Astrocyte of the hippocampus (primary cell): ENCODE measurements around the gene RHOC.
A peak's percentile ranks its signal among the peaks of the same experiment; 100 is the strongest.
"Not testable (repeated sequence)": the region's sequence is repeated elsewhere in the genome, so short reads cannot be mapped to it uniquely, and the experiment has no call there.

Experiments used
- DNase-seq: peaks from one replicate; pipeline ENCODE4 v3.0.0; 2011; ENCODE audit warnings: low read depth, low spot score

RHOC gene

GRCh38 chr1:112706505-112707220 lies at the start of gene RHOC:
Gene RHOC (minus strand): TSS chr1:112707127. CDS start chr1:112703799, 3,328 bp downstream.
- DNase-seq: peak; percentile 89

- DNase-seq: no peak
Measured at GRCh38 chr1:112754116-112754628, 47.2 kb upstream of the RHOC start.

GRCh38 chr1:112748396-112748795 lies 41.5 kb upstream of the RHOC start:
- DNase-seq: no peak

- peak; percentile 70 for DNase-seq
Measured at GRCh38 chr1:112744009-112744578, 37.2 kb upstream of the RHOC start.

GRCh38 chr1:112743174-112744008 lies 36.5 kb upstream of the RHOC start:
- peak; percentile 11 for DNase-seq

GRCh38 chr1:112737573-112737972 lies 30.6 kb upstream of the RHOC start:
- no peak for DNase-seq

GRCh38 chr1:112735752-112736151 lies 28.8 kb upstream of the RHOC start:
- DNase-seq: peak; percentile 63

- DNase-seq: no peak
Measured at GRCh38 chr1:112731451-112731850, 24.5 kb upstream of the RHOC start.

GRCh38 chr1:112729909-112730308 lies 23.0 kb upstream of the RHOC start:
- DNase-seq: no peak

GRCh38 chr1:112729011-112729410 lies 22.1 kb upstream of the RHOC start:
- not testable (repeated sequence) for DNase-seq

- DNase-seq: not testable (repeated sequence)
Measured at GRCh38 chr1:112728306-112728971, 21.5 kb upstream of the RHOC start.

- DNase-seq: no peak
Measured at GRCh38 chr1:112727716-112728115, 20.8 kb upstream of the RHOC start.

- DNase-seq: not testable (repeated sequence)
Measured at GRCh38 chr1:112724240-112724639, 17.3 kb upstream of the RHOC start.

GRCh38 chr1:112723511-112723839 lies 16.5 kb upstream of the RHOC start:
- DNase-seq: no peak

- DNase-seq: peak; percentile 28
Measured at GRCh38 chr1:112722601-112723510, 15.9 kb upstream of the RHOC start.

GRCh38 chr1:112721966-112722524 lies 15.1 kb upstream of the RHOC start:
- DNase-seq: no peak

- not testable (repeated sequence) for DNase-seq
Measured at GRCh38 chr1:112721294-112721693, 14.4 kb upstream of the RHOC start.

- no peak for DNase-seq
Measured at GRCh38 chr1:112720800-112721199, 13.9 kb upstream of the RHOC start.

- DNase-seq: no peak
Measured at GRCh38 chr1:112719706-112720105, 12.8 kb upstream of the RHOC start.

- DNase-seq: peak; percentile 91
Measured at GRCh38 chr1:112718691-112719418, 11.9 kb upstream of the RHOC start.
